Measurements from ENCODE around the gene TRIM17.

TRIM17 gene

DNA sequence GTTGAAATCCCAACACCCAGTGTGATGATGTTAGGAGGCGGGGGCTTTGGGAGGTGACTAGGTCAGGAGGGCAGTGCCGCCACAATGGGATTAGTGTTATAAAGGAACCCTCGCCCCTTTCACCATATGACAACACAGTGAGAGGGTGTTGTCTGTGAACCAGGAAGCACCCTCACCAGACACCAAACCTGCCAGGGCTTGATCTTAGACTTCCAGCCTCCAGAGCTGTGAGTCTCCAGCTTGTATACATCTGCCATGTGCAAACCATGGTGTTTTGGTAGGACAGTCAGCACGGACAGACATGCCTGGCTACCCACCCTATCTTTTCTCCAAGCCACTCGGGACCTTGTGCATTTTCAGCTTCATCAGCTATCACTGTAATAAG, 14.0 kb downstream of the TRIM17 start:
- no peak for DNase-seq (ENCODE audit: low read depth in 1 of 2, low spot score in 1 of 2)

DNA sequence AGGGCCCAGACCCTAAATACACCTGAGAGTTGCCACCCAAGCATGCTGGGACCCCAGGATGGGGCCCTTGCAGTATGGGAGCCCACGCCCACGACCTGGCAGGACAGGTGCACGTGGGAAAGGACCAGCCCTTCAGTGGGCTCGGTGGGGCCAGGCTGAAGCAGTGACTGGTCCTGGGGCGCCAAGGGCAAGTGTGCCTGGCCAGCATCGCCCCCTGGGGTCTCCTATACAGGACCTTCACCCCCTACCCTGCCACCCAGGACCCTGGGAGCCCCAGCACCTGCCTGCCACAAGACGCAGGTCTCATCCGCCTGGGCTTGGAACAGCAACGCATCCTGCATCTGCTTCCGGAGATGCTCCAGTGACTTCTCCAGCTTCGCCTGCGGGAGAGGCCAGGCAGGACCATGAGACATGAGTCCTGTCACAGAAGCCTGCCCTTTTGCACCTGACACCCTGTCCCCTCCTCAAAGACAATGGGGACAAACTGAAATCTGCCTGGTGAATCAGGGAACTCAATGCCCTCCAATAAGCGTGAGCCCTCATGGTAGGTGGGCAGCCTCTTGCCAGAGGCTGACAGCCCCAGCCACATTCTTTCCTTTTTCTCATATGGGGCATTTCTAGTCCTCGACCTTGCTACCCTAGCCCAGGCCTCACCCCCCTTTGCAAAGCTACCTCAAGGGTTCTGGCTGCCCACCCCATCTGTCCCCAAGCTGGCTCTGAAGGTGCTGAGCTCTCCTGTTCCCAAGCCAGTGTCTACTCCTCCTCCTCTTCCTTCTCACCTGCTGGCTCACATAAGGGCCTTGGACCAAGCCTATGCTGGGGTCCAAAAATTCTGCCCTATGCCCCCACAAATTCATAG, 14.7 kb downstream of the TRIM17 start:
- no peak for DNase-seq (ENCODE audit: low read depth in 1 of 2, low spot score in 1 of 2)

DNA sequence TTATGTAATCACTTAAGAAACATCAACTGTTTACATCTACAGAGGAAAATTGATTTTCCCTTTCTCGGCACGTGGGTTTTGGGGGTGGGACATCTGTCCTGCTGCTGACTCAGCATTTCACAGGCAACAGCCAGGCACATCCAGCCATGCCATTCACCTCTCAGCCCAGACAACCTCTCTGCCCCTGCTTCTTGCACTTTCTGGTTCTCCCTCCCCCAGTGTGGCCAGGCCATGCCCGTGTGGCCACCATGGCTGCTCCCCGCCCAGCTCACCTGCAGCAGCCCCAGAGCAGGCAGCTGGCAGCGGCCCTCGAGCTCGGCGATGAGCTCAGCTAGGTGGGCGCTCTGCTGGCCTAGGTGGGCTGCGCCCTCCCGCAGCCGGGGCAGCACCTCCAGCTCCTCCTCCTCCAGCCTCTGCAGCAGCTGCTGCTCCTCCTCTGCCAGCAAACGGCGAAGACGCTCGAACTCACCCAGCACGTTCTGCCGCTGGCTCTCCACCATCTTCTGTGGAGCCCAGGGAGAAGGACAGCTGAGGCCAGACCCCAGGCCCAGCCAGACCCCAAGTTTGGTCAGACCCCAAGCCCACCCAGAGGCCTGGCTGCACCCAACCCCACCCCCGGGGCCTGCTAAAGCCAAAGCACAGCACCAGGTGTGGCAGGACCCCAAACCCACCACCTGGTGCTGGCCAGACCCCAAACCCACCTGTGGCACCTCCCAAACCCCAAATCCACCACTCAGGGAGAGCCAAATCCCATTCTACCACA, 15.8 kb downstream of the TRIM17 start:
- no peak for DNase-seq (ENCODE audit: low read depth in 1 of 2, low spot score in 1 of 2)

DNA sequence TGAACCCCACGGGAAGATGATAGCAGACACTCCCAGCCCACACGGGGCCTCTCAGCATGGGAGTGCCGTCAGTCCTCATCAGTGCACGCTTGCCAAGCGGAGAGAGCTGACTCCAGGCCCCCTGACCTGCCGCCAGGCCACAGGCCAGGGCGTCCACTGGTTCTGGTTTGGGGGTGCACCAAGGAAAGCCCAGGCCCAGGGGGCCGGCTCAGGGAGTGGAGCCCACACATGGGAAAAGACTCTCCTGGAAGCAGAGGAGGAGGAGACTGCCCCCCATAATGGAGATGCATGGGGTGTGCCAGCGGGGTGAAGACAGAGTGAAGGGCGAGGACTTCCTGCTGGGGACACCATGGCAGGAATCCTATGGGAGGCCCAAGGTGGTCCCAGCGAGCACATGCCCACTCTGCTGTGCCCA, 16.4 kb downstream of the TRIM17 start:
- no peak for DNase-seq (ENCODE audit: low read depth in 1 of 2, low spot score in 1 of 2)

DNA sequence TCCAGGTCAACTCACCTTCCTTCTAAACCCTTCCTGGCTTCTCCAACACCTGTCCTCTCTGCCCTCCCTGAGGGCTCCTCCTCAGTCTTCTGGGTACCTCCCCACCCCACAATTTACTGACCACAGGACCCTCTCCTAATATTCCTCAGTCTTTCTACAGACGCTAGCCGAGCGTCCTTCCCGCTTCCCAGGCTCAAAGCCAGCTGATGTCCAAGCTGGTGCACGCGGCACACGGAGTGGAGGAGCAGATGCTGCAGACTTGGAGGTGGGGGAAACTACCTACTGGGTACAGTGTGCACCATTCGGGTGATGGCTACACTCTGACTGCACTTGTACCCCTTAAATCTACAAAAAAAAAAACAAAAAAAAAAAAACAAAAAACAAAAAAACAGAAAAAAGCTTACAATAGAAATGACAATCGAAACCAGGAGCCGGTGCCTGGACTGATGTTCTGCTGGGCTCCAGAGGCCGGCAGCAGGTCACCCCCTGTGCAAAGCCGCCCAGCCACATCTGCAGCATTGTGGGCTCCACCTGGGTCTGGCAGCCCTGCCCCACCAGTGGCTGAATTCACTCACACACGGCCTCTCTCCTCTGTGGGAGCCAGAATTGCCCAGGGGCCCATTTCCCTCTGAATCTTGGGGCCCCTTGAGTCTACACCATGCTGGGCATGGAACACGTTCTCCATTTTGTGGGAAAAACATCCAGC, 17.0 kb downstream of the TRIM17 start:
- no peak for DNase-seq (ENCODE audit: low read depth in 1 of 2, low spot score in 1 of 2)

DNA sequence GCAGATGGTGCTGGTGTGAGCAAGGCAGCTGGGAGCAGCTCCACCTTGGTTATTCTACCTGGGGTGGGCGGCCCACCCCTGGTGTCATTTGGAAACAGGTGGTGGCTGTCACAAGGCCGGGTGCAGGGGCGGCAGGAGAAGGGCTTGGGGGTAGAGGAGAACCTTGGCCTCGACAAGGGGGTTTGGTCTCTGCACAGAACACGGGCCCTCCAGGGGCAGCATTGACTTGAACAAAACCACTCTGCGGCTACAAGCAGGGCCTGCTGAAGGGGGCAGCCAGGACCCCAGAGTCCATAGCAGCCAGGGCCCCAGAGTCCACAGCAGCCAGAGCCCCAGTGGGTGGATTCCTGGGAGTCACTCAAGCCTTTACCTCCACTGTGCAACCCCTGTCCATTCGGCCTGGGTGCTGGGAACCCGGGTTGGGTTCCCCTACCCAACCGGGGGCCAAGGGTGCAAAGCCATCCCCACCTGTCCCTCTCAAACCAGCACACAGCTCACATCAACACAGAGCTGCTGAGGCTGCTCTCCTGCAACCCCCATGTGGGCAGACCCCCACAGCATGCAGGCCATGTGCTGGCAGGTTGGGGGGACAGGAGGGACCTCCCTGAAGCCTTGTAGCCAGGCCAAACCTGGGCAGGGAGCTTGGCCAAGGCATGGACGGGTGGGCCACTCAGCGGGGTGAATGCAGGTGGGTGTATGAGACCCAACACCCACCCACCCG, 17.8 kb downstream of the TRIM17 start:
- no peak for DNase-seq (ENCODE audit: low read depth in 1 of 2, low spot score in 1 of 2)

DNA sequence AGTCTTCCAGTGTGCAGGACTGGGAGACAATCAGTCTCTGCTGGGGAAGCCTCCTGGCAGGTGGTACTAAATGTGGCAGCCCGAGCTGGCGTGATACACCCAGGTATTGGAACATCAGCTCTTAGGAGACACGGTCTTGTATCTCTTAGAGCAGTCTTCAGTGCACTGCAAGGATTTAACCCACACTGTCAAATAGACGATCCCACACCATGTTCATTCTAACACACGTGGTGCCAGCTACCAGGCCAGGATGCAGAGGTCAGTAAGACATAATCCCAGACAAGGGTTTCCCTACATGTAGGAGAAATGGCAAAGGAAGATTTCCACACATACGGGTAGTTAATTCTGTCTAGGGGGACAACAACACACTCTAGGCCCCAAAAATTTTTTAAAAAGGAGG, 18.7 kb downstream of the TRIM17 start:
- DNase-seq (ENCODE audit: low read depth in 1 of 2, low spot score in 1 of 2), result no peak

DNA sequence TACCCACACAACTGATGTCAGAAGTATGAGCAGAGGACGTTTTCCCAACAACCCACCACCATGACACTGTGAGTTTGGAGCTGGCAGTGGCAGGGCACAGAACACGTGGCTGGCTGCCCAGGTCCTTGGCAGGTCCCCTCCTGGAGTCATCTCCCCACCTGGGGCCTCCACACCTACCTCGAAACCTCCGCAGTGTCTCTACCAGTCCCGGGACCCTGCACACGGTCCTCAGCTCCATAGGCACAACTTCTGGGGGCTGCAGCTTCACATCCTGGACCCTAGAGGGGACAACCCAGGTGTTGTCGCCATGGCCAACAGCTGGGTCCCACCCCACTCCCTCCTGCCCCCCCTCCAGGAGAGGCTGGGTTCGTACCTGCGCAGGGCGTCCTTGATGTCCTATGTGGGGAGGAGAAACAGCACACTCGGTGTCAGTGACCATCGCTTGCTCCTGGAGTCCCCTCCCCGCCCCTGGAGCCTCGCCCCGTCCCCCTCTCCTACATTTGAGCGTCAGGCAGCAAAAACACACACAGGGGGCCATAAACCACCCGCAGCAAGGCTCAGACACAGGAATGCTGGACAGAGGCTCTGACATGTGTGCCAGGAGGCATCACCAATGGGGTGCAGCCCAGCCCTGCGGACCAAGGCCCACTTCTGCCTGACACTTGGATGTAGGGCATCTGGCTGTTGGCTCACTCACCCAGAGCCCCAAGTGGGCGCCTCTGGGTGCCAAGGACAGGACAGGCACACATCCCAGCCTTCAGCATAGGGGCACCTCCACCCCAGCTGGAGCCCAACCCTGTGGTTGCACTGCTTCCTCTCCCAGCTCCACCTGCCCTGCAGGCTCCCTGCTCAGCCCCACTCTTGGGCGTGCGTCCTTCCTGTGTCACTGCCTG, 19.6 kb downstream of the TRIM17 start:
- DNase-seq (ENCODE audit: low read depth in 1 of 2, low spot score in 1 of 2), result no peak

DNA sequence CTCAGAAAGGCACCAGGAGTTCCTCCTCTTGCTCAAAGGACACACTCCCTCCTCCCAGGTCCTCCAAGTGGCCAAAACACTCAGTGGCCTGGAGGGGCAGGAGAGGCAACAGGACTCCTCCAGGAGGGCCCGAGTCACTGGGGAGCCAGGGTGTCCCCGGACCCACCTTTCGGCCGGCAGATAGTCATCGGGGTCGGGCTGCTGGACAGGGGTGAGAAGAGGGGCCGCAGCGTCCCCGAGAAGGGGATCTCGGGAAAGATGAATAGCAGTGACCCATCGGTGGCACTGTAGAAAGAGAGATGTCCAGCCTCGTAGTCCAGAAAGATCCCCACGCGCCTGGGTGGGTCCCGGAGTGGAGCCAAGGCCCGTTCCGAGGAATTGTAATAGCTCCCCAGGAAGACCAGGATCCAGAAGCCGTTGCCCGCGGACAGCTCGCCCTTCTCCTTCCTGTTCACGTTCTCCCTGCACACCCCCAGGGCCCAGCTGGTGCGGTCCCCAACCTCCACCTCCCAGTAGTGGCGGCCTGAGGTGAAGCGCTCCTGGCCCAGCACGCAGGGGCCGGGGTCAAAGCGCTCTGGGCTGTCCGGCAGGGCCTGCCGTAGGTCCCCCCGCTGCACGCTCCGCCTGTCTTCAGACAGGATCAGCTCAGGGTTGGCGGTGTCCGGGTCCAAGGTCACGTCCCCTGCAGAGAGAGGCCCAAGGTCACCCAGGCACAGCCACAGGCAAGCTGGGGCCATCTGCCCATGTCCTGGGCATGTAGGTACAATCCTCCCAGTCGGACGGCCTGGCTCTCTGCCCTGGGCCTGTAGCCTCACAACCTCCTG, 21.9 kb downstream of the TRIM17 start:
- no peak for DNase-seq (ENCODE audit: low read depth in 1 of 2, low spot score in 1 of 2)

DNA sequence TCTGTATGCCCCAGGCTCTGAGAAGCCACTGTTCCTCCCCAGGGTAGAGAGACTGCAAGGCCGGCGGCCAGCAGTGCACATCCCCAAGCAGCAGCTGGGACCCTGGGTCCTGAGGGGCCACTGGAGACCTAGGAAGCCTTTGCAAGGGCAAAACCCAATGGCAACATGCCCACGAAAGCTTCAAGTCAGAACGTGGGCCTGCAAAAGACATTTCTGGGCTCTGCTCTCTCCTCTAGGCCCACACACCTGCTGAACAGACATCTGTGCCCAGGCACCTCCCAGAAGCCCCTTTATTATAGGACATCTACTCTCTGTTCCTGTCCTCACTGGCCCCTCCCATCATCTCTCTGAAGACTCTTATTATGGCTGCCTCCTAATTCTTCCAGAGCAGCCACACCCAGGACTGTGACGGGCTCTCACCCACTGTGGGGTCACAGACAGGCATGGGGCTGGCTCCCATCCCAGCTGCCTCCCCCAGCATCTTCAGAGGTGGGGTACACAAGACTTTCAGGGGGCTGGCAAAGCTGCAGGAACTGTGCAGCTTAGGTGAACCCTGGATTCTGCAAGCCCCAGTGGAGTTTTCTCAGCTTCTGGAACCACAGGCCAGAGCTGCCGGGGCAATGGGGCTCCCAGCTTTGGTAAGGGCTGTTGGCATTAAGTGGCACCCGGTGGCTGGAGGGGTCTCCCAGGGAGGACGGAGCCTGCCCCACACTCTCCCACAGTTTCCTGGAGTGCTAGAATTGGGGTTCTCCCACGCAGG, 22.7 kb downstream of the TRIM17 start:
- no peak for DNase-seq (ENCODE audit: low read depth in 1 of 2, low spot score in 1 of 2)

DNA sequence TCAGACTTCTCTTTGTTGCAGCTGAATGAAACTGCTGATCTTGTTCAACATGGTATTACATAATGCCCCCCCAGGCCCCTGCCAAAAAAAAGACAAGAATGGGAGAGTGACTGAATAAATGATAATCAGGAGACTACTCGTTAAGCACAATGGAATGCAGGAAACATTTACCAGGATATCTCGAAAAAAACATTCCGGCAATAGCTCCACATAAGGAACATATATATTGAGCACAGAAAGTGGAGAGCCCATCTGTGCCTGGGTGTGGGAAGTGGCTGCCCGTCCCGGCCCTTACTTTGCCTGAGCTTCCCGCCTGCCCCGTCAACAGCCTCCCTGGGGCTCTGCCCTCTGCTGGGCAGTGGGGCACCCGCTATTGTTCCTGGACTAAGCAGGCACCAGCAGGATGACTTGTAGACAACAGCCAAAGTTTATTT, 23.4 kb downstream of the TRIM17 start:
- DNase-seq (ENCODE audit: low read depth in 1 of 2, low spot score in 1 of 2), result no peak

DNA sequence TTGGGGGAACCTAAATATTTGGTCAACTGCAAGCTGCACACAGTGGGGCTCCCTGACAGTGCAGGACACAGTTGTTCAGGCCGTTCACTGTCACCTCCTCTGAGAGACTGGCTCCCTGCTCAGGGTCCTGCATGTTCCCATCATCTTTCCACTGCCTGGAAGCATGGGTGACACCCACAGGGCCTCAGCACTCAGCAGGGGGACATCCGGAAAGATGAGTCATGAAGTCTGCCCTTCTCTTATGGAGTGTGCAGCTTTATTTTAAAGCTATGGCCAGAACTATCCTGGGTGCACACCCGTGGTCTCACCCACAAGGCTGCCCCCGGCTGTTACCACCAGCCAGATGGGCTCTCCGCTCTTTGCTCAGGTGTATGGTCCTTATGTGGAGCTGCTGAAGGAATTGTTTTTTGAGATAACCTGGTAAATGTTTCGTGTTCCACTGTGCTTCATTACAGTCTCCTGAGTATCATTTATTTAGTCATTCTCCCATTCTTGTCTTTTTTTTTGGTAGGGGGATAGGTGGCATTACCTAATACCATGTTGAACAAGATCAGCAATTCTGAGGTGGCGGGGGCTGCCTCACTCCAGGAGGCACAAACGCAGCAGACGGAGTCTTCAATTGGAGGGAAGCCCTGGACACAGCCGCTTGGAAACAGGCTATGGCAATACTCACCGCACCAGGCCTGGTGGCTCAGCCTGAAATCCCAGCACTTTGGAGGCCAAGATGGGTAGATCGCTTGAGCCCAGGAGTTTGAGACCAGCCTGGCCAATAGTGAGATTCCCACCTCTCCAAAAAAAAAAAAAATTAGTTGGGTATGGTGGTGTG, 24.3 kb downstream of the TRIM17 start:
- DNase-seq (ENCODE audit: low read depth in 1 of 2, low spot score in 1 of 2), result no peak

DNA sequence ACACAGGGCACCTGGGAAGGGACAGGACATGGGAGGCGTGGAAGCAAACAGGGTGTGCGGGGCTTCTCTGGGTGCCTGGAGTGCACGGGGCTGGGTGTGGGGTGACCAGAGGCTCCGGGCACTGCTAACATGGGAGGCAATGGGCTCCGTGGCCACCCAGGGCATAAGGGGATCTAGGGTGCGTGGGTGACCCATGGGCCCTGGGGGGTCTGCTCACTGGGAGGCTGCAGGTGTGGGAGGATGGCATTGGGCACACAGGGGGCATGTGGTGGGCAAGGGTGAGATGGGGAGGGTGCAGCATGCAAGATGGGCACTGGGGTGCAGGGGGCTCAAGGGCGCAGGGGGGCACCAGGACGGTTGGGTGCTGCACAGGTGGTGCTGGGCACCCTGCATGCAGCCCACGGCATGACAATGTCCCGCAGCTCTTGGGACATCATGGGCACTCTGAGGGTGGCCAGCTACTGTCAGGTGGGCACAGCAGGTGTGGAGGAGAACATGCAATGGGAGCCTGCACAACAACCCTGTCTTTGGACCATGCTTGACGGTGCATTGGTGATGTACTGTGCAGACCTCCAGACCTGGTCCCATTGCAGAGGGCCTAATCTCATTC, 25.1 kb downstream of the TRIM17 start:
- no peak for DNase-seq (ENCODE audit: low read depth in 1 of 2, low spot score in 1 of 2)

DNA sequence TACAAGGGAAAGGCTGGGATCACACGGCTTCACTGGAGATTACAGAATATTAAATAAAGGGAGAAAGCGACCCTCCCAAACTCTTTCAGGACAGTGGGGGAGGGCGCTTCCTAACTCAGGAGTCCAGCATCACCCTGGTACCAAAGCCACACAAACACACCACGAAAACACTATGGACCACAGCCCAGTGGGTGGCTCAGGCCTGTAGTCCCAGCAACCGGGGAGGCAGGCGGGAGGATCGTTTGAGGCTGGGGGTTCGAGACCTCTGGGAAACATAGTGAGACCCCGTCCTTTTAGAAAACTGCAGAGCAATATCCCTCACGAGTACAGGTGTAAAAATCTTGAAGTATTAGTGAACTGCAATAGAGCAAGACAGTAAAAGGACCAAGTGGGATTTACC, 26.0 kb downstream of the TRIM17 start:
- no peak for DNase-seq (ENCODE audit: low read depth in 1 of 2, low spot score in 1 of 2)

DNA sequence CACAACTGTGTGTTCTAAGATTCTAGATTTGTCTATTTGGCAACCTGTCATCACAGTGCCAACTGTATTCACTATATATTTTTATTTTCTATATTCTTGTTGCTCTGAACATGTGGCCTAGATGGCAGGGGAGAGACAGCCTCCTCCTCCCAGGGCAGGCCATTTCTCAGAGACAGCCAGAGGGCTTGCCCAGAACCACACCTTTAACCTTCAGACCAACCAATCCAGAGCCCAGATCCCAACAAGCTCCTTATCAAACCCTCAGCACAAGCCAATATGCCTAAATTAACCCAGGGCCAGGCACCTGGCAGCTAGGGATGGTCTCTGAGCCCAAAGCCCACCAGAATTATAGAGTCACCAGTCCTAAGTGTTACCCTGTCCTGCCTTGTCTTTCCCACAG, 29.3 kb downstream of the TRIM17 start:
- DNase-seq (ENCODE audit: low read depth in 1 of 2, low spot score in 1 of 2), result no peak

DNA sequence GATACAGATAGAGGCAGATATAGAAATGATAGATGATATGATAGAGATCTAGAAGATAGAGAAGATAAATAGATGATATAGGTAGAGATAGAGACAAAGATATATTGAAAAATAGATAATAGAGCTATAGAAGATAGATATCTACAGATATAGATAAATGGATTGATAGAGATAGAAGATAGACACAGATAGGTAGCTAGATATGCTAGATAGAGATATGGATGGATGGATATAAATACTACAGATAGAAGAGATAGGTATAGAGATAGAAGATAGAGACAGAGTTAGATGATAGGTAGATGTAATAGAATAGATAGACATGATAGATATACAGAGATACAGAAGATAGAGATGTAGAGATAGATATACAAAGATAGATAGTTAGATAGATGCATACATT, 31.4 kb downstream of the TRIM17 start:
- DNase-seq (ENCODE audit: low read depth in 1 of 2, low spot score in 1 of 2), result no peak

DNA sequence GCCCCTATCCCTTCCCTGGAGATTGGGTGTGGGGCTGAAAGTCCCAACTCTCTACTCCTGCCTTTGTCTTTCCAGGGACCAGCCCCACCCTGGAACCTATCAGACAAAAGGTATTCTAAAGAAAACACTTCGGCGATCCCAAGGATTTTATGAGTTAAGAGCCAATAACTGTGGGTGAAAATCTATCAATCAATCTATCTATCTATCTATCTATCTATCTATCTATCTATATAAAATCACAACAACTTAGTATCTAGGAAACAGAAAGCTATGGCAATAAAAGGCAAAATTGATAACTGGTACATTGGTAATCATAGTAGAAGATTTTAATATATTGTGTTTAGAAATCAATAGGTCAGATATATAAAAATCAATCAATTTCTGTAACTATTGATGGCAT, 32.9 kb downstream of the TRIM17 start:
- DNase-seq (ENCODE audit: low read depth in 1 of 2, low spot score in 1 of 2), result no peak
